H1 (cell line): ENCODE data around the gene IRGC. TPM values are rescaled to one million over a fixed set of nuclear protein-coding genes. Genes with fewer than 3 reads are reported as not detected.

ENCODE experiments used
- CTCF ChIA-PET: fragments of 300-600 bp; sonication (Branson Sonifier 250); formaldehyde crosslinking; loops from one replicate; lab custom pipeline; 2021; ENCODE audit not compliant: partially characterized antibody; lab: Charles Lee
- POLR2A ChIA-PET: fragments of 300-600 bp; sonication (Branson Sonifier 250); formaldehyde crosslinking; loops from one replicate; lab custom pipeline; 2021; ENCODE audit warnings: inconsistent platforms; ENCODE audit not compliant: partially characterized antibody; lab: Charles Lee
- DNase-seq, 2 experiments: peaks; one replicate each; pipeline versions ENCODE4 v3.0.0 to v3.0.0-alpha.2; 2010 to 2022; ENCODE audit warnings: low spot score in 2 of 2, low read depth in 1 of 2, mixed read lengths in 1 of 2
- FAIRE-seq: peaks from 2 replicates; lab custom pipeline; 2011; peaks lifted over from hg19 to GRCh38; lab: Jason Lieb, UNC
- H2AFZ ChIP-seq: 2 replicates; pipeline ENCODE4 v1.8.1; 2012; ENCODE audit warnings: low read length, inconsistent platforms
- H2AK5ac ChIP-seq: 2 replicates; pipeline ENCODE4 v1.6.1; 2013; ENCODE audit warnings: low read depth, low read length
- H2BK120ac ChIP-seq: replicated peaks from 2 replicates; pipeline ENCODE3; 2013; ENCODE audit warnings: low read depth, low read length, inconsistent platforms
- H2BK12ac ChIP-seq: 2 replicates; pipeline ENCODE4 v1.6.1; 2013; ENCODE audit warnings: low read depth, low read length
- H2BK15ac ChIP-seq: 2 replicates; pipeline ENCODE4 v1.6.1; 2013; ENCODE audit warnings: low read length
- H2BK20ac ChIP-seq: 2 replicates; pipeline ENCODE4 v1.6.1; 2013; ENCODE audit warnings: low read length
- H2BK5ac ChIP-seq: 2 replicates; pipeline ENCODE4 v1.6.1; 2013; ENCODE audit warnings: low read depth, low read length
- H3K14ac ChIP-seq: 2 replicates; pipeline ENCODE4 v1.6.1; 2013; ENCODE audit warnings: inconsistent platforms; ENCODE audit not compliant: insufficient read length
- H3K18ac ChIP-seq: 2 replicates; pipeline ENCODE4 v1.6.1; 2013; ENCODE audit warnings: low read length; ENCODE audit errors: extremely low read depth
- H3K23ac ChIP-seq: 2 replicates; pipeline ENCODE4 v1.6.1; 2013; ENCODE audit warnings: inconsistent platforms; ENCODE audit not compliant: insufficient read length
- H3K23me2 ChIP-seq: 2 replicates; pipeline ENCODE4 v1.6.1; 2013; ENCODE audit warnings: low read depth, low read length
- H3K27ac ChIP-seq: 2 replicates; pipeline ENCODE4 v1.6.1; 2011; ENCODE audit warnings: low read depth, low read length, inconsistent platforms
- H3K27me3 ChIP-seq, 4 experiments: replicated peaks in 1 of 4; 1 replicate in 1 of 4; 2 replicates in 3 of 4; pipeline versions ENCODE4 v1.6.1 to v1.8.1; 2011 to 2013; ENCODE audit warnings: low read length in 3 of 4, mild to moderate bottlenecking in 3 of 4, inconsistent platforms in 2 of 4, mixed read lengths in 2 of 4, moderate library complexity in 1 of 4; ENCODE audit not compliant: control insufficient read depth in 3 of 4, insufficient read depth in 3 of 4; ENCODE audit errors: extremely low read depth in 1 of 4
- H3K36me3 ChIP-seq, 4 experiments: 2 replicates each; pipeline versions ENCODE4 v1.6.1 to v1.8.1; 2011 to 2013; ENCODE audit warnings: mild to moderate bottlenecking in 4 of 4, low read length in 3 of 4, moderate library complexity in 2 of 4, control low read depth in 1 of 4, inconsistent platforms in 1 of 4; ENCODE audit not compliant: insufficient read depth in 4 of 4, control insufficient read depth in 2 of 4
- H3K4ac ChIP-seq: replicated peaks from 2 replicates; pipeline ENCODE3; 2013; ENCODE audit warnings: low read length, low read depth, mixed read lengths, inconsistent platforms; ENCODE audit not compliant: insufficient read length
- H3K4me1 ChIP-seq, 4 experiments: replicated peaks in 1 of 4; 1 replicate in 1 of 4; 2 replicates in 3 of 4; pipeline versions ENCODE4 v1.6.1 to v1.8.1; 2011 to 2013; ENCODE audit warnings: low read length in 3 of 4, inconsistent platforms in 2 of 4, mixed read lengths in 1 of 4; ENCODE audit not compliant: insufficient read depth in 4 of 4, control insufficient read depth in 3 of 4
- H3K4me2 ChIP-seq, 2 experiments: 2 replicates each; pipeline versions ENCODE4 v1.6.1 to v1.8.1; 2011 to 2013; ENCODE audit warnings: low read depth in 2 of 2, low read length in 2 of 2, control low read depth in 1 of 2, inconsistent platforms in 1 of 2, mild to moderate bottlenecking in 1 of 2; ENCODE audit not compliant: insufficient read depth in 1 of 2
- H3K4me3 ChIP-seq, 4 experiments: fragments of 200-600, 300-600 bp in 1 of 4; sonication (generic), shearing (Covaris generic), sonication (Bioruptor Twin) in 1 of 4; 2 replicates each; pipeline versions ENCODE4 v1.5.1 to v1.8.1; 2011 to 2016; ENCODE audit warnings: low read length in 4 of 4, low read depth in 3 of 4, control low read depth in 2 of 4, inconsistent platforms in 2 of 4, mild to moderate bottlenecking in 2 of 4, mixed read lengths in 1 of 4, moderate library complexity in 1 of 4; ENCODE audit not compliant: insufficient read depth in 2 of 4; ENCODE audit errors: extremely low read depth in 1 of 4
- H3K56ac ChIP-seq: replicated peaks from 2 replicates; pipeline ENCODE3; 2013; ENCODE audit warnings: low read depth, mild to moderate bottlenecking, mixed read lengths, low read length, inconsistent platforms; ENCODE audit not compliant: insufficient read length
- H3K79me1 ChIP-seq: 2 replicates; pipeline ENCODE4 v1.6.1; 2013; ENCODE audit warnings: low read depth, low read length, control low read depth
- H3K79me2 ChIP-seq, 2 experiments: 2 replicates each; pipeline versions ENCODE4 v1.6.1 to v1.8.1; 2012 to 2013; ENCODE audit warnings: low read length in 2 of 2, mild to moderate bottlenecking in 2 of 2, inconsistent platforms in 1 of 2; ENCODE audit not compliant: insufficient read depth in 2 of 2, control insufficient read depth in 1 of 2
- H3K9ac ChIP-seq, 4 experiments: replicated peaks in 1 of 4; 1 replicate in 1 of 4; 2 replicates in 3 of 4; pipeline versions ENCODE4 v1.6.1 to v1.8.1; 2011 to 2013; ENCODE audit warnings: low read depth in 3 of 4, low read length in 3 of 4, control low read depth in 2 of 4, mild to moderate bottlenecking in 2 of 4, moderate library complexity in 2 of 4, inconsistent platforms in 1 of 4; ENCODE audit errors: extremely low read depth in 1 of 4
- H3K9me3 ChIP-seq, 2 experiments: 2 replicates each; pipeline versions ENCODE4 v1.6.1 to v1.8.1; 2012 to 2013; ENCODE audit warnings: mild to moderate bottlenecking in 2 of 2, moderate library complexity in 2 of 2, control low read depth in 1 of 2, inconsistent platforms in 1 of 2, low read depth in 1 of 2, low read length in 1 of 2, mixed read lengths in 1 of 2; ENCODE audit not compliant: insufficient read depth in 2 of 2
- H4K20me1 ChIP-seq, 2 experiments: replicated peaks in 1 of 2; 2 replicates each; pipeline versions ENCODE3 to v1.8.1; 2011 to 2013; ENCODE audit warnings: inconsistent platforms in 2 of 2, low read length in 2 of 2, mild to moderate bottlenecking in 1 of 2; ENCODE audit not compliant: insufficient read depth in 2 of 2, control insufficient read depth in 1 of 2
- H4K5ac ChIP-seq: 2 replicates; pipeline ENCODE4 v1.6.1; 2013; ENCODE audit warnings: low read length, low read depth, mixed read lengths, inconsistent platforms; ENCODE audit not compliant: insufficient read length
- H4K8ac ChIP-seq: 2 replicates; pipeline ENCODE4 v1.8.0; 2013; ENCODE audit warnings: mild to moderate bottlenecking, moderate library complexity, low read length, inconsistent platforms; ENCODE audit not compliant: insufficient read depth; ENCODE audit errors: extremely low read depth
- H4K91ac ChIP-seq: replicated peaks from 2 replicates; pipeline ENCODE3; 2013; ENCODE audit warnings: low read length, mixed read lengths, inconsistent platforms; ENCODE audit not compliant: insufficient read length
- EGR1 ChIP-seq: IDR thresholded peaks from 2 replicates; pipeline ENCODE4 v1.6.1; 2011; ENCODE audit warnings: low read depth, low read length, borderline replicate concordance
- JUN ChIP-seq: IDR thresholded peaks from 2 replicates; pipeline ENCODE4 v1.6.1; 2011; ENCODE audit warnings: low read depth, mild to moderate bottlenecking, improper control_type of control experiment, low read length
- KDM4A ChIP-seq: IDR thresholded peaks from one replicate; pipeline ENCODE4 v1.7.1; 2012; ENCODE audit warnings: low read depth, mild to moderate bottlenecking, moderate library complexity, low read length, inconsistent platforms; ENCODE audit not compliant: severe bottlenecking
- POLR2A ChIP-seq, 2 experiments: IDR thresholded peaks; 1 replicate in 1 of 2; 2 replicates in 1 of 2; pipeline ENCODE4 v1.6.1; 2011; ENCODE audit warnings: low read depth in 2 of 2, low read length in 2 of 2, mild to moderate bottlenecking in 2 of 2; ENCODE audit errors: control extremely low read depth in 1 of 2
- SIX5 ChIP-seq: IDR thresholded peaks from 2 replicates; pipeline ENCODE4 v1.6.1; 2011; ENCODE audit warnings: mild to moderate bottlenecking, low read depth, low read length
- whole genome bisulfite sequencing, 2 experiments: shearing (Covaris generic) in 1 of 2; methylation state at CpG; one replicate each; pipeline versions ENCODE4 v1.1.6 to v1.1.7; 2013 to 2015; ENCODE audit warnings: low lambda C conversion rate in 2 of 2, mixed read lengths in 2 of 2, inconsistent platforms in 1 of 2, low coverage in 1 of 2, missing lambda C conversion rate in 1 of 2; ENCODE audit not compliant: insufficient replicate concordance in 2 of 2, insufficient coverage in 1 of 2, insufficient read length in 1 of 2; ENCODE audit errors: extremely low coverage in 1 of 2, missing lambda C conversion rate in 1 of 2; 5-methylcytosine and 5-hydroxymethylcytosine counted together
- polyA plus RNA-seq, 7 experiments: library from polyadenylated mRNA; depleted of rRNA in 3 of 7; stranded (reverse) in 5 of 7; unstranded in 2 of 7; fragments of >200 nt in 5 of 7; fragments of 200-250 nt in 2 of 7; gene quantifications; 1 replicate in 5 of 7; 2 replicates in 1 of 7; 4 replicates in 1 of 7; pipeline versions ENCODE4 v1.2.1 to v1.2.3, GENCODE V29; 2011 to 2013; ENCODE audit warnings: missing spikeins in 2 of 7, mixed read lengths in 2 of 7
- total RNA-seq: library from RNA; stranded (reverse); fragmentation: NEBNext Ultra II Directional; extraction: Animal tissue kit (Norgen Biotek cat#: 25700); gene quantifications from 2 replicates; pipeline ENCODE4 v1.2.1, GENCODE V29; 2021

IRGC gene
- total and polyA plus RNA-seq, 2 of the 8 experiments (the other 6 are each of a cell fraction or from before 2014, with no cell fraction given), result not detected

- FAIRE-seq (no peak), DNase-seq (no peak)
- no peak overlapping the region for H4K8ac ChIP-seq
- no peak overlapping the region for H2BK120ac ChIP-seq
- no peak overlapping the region for H3K14ac ChIP-seq
- no peak overlapping the region for H2AK5ac ChIP-seq
- POLR2A ChIA-PET, result no interaction called here
- H3K9ac ChIP-seq, result no peak overlapping the region
- H2BK15ac ChIP-seq, result no peak overlapping the region
- no peak overlapping the region for H3K4me2 ChIP-seq
- CTCF ChIA-PET, result interaction anchor here (1.1 kb wide), 1 partner anchor 36 kb away, joined by 3 read pairs; no protein-coding TSS in a partner anchor
- H3K4me3 ChIP-seq, result no peak overlapping the region
- no peak overlapping the region for H3K27ac ChIP-seq
- no peak overlapping the region for H2AFZ ChIP-seq
- H4K20me1 ChIP-seq, result no peaks in the 10 kb centered on the region
- WGBS, 2 experiments, result 92% methylated on average over 5 of the region's 5 CpGs; no CpG with 5 or more reads in 1 of the 2 experiments
- no peak overlapping the region for H3K23ac ChIP-seq
- no peak overlapping the region for H3K18ac ChIP-seq
- H3K36me3 ChIP-seq, result no peaks in the 10 kb centered on the region
- H4K91ac ChIP-seq, result no peak overlapping the region
- H3K56ac ChIP-seq, result no peak overlapping the region
- H3K4me1 ChIP-seq, result 0 out of 7 replicates have a peak, but pooled peaks cover 0 to 2% (median 0%) of the 10 kb centered on the region in 4 experiments
- H2BK12ac ChIP-seq, result no peak overlapping the region
- no peaks in the 10 kb centered on the region for H3K79me1 ChIP-seq
- no peak overlapping the region for H2BK5ac ChIP-seq
- peaks cover 0 to 6% (median 2%) of the 10 kb centered on the region in 4 experiments; a peak in 4 of 7 replicates for H3K27me3 ChIP-seq
- TF ChIP-seq POLR2A (IDR thresholded peaks at IDR 0.05; ENCODE audit: control extremely low read depth in 1 of 2, low read depth in 2 of 2, low read length in 2 of 2) (no peak), EGR1 (no peak), SIX5 (no peak), JUN (no peak), KDM4A (no peak)
- no peak overlapping the region for H4K5ac ChIP-seq
- peaks cover 5% of the 10 kb centered on the region; the same call in 1 of the 2 replicates for H3K23me2 ChIP-seq
- H2BK20ac ChIP-seq, result no peak overlapping the region
- H3K9me3 ChIP-seq, result no peaks in the 10 kb centered on the region
- H3K79me2 ChIP-seq, result no peaks in the 10 kb centered on the region
- no peak overlapping the region for H3K4ac ChIP-seq
Measured at GRCh38 chr19:43697295-43697694, 18.6 kb upstream of the IRGC start.
